ENCODE measurements around the gene CUX1.

CUX1 gene

DNA sequence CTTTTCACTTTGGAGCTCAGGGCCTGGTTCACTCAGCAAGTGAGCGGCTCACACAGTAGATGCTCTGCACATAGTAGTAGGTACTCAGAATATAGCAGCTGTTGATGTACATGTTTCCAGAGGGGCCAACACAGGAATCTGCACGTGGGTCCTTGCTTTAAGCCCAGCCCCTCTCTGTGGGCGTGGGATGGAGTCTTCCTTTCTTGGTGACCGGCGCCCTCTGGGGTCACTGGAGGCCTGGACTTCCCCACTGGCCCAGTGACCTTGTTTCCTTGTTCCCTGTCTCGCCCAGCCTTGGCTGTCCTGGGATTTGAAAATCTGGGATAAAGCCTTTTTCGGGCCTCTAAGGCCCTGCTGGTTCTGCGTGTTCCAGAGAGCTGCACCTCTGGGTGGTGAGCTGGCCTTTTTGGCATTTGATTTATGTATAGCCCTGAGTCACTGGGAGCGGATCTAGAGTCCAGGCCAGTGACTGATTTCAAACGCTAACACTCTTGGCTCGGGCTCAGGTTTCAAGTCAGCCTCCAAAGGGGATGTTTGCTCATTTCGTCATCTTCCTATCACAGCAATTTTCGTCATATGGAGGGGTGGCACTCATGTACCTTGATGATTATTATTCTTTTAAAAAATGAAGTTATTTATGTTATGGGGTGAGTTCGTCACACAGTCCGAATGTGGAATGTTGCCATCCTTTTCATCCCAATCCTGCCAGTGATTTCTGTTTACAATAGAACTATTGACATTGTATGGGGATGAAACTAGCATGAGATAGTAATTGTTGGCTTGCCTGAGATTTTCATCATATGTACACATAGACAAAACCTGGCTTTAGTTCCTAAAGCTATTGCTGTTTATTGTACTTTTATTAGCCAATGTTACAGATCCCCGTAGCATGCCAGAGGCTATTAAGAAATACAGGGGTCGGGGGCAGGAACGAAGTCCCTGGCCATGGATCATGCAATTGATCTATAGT, 65.5 kb downstream of the CUX1 start (continued):
- TF ChIP-seq, protein P1, sequence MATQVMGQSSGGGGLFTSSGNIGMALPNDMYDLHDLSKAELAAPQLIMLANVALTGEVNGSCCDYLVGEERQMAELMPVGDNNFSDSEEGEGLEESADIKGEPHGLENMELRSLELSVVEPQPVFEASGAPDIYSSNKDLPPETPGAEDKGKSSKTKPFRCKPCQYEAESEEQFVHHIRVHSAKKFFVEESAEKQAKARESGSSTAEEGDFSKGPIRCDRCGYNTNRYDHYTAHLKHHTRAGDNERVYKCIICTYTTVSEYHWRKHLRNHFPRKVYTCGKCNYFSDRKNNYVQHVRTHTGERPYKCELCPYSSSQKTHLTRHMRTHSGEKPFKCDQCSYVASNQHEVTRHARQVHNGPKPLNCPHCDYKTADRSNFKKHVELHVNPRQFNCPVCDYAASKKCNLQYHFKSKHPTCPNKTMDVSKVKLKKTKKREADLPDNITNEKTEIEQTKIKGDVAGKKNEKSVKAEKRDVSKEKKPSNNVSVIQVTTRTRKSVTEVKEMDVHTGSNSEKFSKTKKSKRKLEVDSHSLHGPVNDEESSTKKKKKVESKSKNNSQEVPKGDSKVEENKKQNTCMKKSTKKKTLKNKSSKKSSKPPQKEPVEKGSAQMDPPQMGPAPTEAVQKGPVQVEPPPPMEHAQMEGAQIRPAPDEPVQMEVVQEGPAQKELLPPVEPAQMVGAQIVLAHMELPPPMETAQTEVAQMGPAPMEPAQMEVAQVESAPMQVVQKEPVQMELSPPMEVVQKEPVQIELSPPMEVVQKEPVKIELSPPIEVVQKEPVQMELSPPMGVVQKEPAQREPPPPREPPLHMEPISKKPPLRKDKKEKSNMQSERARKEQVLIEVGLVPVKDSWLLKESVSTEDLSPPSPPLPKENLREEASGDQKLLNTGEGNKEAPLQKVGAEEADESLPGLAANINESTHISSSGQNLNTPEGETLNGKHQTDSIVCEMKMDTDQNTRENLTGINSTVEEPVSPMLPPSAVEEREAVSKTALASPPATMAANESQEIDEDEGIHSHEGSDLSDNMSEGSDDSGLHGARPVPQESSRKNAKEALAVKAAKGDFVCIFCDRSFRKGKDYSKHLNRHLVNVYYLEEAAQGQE (tag by site-specific recombination; IDR thresholded peaks at IDR 0.05): no peak
- TF ChIP-seq ZNF292 (tag by site-specific recombination; IDR thresholded peaks at IDR 0.05; ENCODE audit: borderline replicate concordance, low read depth): no peak
- TF ChIP-seq, protein P2, sequence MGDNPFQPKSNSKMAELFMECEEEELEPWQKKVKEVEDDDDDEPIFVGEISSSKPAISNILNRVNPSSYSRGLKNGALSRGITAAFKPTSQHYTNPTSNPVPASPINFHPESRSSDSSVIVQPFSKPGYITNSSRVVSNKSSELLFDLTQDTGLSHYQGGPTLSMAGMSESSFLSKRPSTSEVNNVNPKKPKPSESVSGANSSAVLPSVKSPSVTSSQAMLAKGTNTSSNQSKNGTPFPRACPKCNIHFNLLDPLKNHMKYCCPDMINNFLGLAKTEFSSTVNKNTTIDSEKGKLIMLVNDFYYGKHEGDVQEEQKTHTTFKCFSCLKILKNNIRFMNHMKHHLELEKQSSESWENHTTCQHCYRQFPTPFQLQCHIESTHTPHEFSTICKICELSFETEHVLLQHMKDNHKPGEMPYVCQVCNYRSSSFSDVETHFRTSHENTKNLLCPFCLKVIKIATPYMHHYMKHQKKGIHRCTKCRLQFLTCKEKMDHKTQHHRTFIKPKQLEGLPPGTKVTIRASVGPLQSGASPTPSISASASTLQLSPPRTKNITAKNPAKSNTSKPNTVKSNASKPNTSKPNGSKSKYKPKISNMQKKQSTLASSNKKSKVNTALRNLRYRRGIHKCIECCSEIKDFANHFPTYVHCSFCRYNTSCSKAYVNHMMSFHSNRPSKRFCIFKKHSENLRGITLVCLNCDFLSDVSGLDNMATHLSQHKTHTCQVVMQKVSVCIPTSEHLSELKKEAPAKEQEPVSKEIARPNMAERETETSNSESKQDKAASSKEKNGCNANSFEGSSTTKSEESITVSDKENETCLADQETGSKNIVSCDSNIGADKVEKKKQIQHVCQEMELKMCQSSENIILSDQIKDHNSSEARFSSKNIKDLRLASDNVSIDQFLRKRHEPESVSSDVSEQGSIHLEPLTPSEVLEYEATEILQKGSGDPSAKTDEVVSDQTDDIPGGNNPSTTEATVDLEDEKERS (tag by site-specific recombination; IDR thresholded peaks at IDR 0.05): no peak
- TF ChIP-seq, protein P3, sequence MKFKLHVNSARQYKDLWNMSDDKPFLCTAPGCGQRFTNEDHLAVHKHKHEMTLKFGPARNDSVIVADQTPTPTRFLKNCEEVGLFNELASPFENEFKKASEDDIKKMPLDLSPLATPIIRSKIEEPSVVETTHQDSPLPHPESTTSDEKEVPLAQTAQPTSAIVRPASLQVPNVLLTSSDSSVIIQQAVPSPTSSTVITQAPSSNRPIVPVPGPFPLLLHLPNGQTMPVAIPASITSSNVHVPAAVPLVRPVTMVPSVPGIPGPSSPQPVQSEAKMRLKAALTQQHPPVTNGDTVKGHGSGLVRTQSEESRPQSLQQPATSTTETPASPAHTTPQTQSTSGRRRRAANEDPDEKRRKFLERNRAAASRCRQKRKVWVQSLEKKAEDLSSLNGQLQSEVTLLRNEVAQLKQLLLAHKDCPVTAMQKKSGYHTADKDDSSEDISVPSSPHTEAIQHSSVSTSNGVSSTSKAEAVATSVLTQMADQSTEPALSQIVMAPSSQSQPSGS (tag by site-specific recombination; IDR thresholded peaks at IDR 0.05; ENCODE audit: low read depth): peak; percentile 89
- TF ChIP-seq, protein P4, sequence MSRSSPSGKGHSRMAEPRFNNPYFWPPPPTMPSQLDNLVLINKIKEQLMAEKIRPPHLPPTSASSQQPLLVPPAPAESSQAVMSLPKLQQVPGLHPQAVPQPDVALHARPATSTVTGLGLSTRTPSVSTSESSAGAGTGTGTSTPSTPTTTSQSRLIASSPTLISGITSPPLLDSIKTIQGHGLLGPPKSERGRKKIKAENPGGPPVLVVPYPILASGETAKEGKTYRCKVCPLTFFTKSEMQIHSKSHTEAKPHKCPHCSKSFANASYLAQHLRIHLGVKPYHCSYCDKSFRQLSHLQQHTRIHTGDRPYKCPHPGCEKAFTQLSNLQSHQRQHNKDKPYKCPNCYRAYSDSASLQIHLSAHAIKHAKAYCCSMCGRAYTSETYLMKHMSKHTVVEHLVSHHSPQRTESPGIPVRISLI (tag by site-specific recombination; IDR thresholded peaks at IDR 0.05): peak; percentile 10; the same call in 1 of the 2 replicates
- no peak for TF ChIP-seq ZNF416 (tag by site-specific recombination; IDR thresholded peaks at IDR 0.05)
- TF ChIP-seq ZSCAN23 (tag by site-specific recombination; IDR thresholded peaks at IDR 0.05): peak; percentile 83; the same call in 1 of the 2 replicates
- no peak for TF ChIP-seq ZSCAN16 (tag by site-specific recombination; IDR thresholded peaks at IDR 0.05)
- peak; percentile 56; the same call in 1 of the 2 replicates for TF ChIP-seq GLIS2 (tag by site-specific recombination; IDR thresholded peaks at IDR 0.05)
- peak; percentile 68; the same call in 1 of the 2 replicates for TF ChIP-seq ZBTB20 (tag by site-specific recombination; IDR thresholded peaks at IDR 0.05)
- TF ChIP-seq HOXA7 (CRISPR knock-in tag; IDR thresholded peaks at IDR 0.05; ENCODE audit: borderline replicate concordance): no peak
- TF ChIP-seq ZNF16 (tag by site-specific recombination; IDR thresholded peaks at IDR 0.05; ENCODE audit: low read depth): no peak
- TF ChIP-seq, protein P5, sequence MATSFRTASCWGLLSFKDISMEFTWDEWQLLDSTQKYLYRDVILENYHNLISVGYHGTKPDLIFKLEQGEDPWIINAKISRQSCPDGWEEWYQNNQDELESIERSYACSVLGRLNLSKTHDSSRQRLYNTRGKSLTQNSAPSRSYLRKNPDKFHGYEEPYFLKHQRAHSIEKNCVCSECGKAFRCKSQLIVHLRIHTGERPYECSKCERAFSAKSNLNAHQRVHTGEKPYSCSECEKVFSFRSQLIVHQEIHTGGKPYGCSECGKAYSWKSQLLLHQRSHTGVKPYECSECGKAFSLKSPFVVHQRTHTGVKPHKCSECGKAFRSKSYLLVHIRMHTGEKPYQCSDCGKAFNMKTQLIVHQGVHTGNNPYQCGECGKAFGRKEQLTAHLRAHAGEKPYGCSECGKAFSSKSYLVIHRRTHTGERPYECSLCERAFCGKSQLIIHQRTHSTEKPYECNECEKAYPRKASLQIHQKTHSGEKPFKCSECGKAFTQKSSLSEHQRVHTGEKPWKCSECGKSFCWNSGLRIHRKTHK (tag by site-specific recombination; IDR thresholded peaks at IDR 0.05): no peak
- TF ChIP-seq ZNF600 (tag by site-specific recombination; IDR thresholded peaks at IDR 0.05): peak; percentile 89
- TF ChIP-seq ZNF311 (tag by site-specific recombination; IDR thresholded peaks at IDR 0.05; ENCODE audit: borderline replicate concordance): no peak
- no peak for TF ChIP-seq ZNF214 (tag by site-specific recombination; IDR thresholded peaks at IDR 0.05; ENCODE audit: borderline replicate concordance)
- TF ChIP-seq ZNF121 (tag by site-specific recombination; IDR thresholded peaks at IDR 0.05): peak; percentile 36; the same call in 1 of the 2 replicates
- peak; percentile 98 for TF ChIP-seq ZEB2 (tag by site-specific recombination; IDR thresholded peaks at IDR 0.05)
- peak; percentile 79; the same call in 1 of the 2 replicates for TF ChIP-seq ZNF423 (tag by site-specific recombination; IDR thresholded peaks at IDR 0.05)
- no peak for TF ChIP-seq RBAK (tag by site-specific recombination; IDR thresholded peaks at IDR 0.05)
- no peak for TF ChIP-seq ZNF501 (tag by site-specific recombination; IDR thresholded peaks at IDR 0.05)
- TF ChIP-seq ZNF138 (tag by site-specific recombination; IDR thresholded peaks at IDR 0.05; ENCODE audit: borderline replicate concordance): no peak
- TF ChIP-seq ZNF221 (tag by site-specific recombination; IDR thresholded peaks at IDR 0.05; ENCODE audit: borderline replicate concordance): no peak
- no peak for TF ChIP-seq YY1 (tag by site-specific recombination; IDR thresholded peaks at IDR 0.05)
- TF ChIP-seq SCRT2 (tag by site-specific recombination; IDR thresholded peaks at IDR 0.05): 0 out of 2 replicates have a peak, but pooled peaks have one; percentile 6
- TF ChIP-seq MEIS1 (CRISPR knock-in tag; IDR thresholded peaks at IDR 0.05; ENCODE audit: borderline replicate concordance): peak; percentile 38; the same call in 1 of the 2 replicates
